ENCODE measurements around the gene SGO2.

DNA sequence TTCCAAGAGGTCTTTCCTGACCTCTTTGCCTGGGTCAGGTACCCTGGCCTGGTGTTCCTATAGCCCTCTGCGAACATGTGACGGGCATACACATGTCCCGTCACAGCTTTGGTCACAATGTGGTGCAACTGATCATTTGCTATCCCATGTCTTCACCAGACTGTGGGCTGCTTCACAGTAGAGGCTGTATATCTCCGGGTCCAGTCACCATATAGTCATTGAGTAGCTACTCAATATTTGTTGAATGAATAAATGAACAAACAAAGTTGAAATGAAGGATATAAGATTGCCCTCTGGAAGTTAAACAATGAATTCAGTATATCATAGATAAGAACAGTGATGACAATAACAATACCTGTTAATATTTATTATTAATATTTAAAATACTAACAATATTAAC lies 76.6 kb downstream of the SGO2 start:
- TF ChIP-seq EZH2 (IDR thresholded peaks at IDR 0.05; ENCODE audit: insufficient read depth, poor library complexity, severe bottlenecking) (no peak), EZH2phosphoT487 (IDR thresholded peaks at IDR 0.05; ENCODE audit: insufficient read depth, low read depth) (no peak)
